Transverse colon (tissue), 4 donors: Measurements from ENCODE around the gene ABL1. TPM values are rescaled to one million over a fixed set of nuclear protein-coding genes. Genes with fewer than 3 reads are reported as not detected.

Source experiments
- DNase-seq: peaks from one replicate; pipeline ENCODE4 v3.0.0-alpha.2; 2019
- H3K27ac ChIP-seq, 4 donors: fragments of 200-600 bp; sonication (generic); 2 replicates each; pipeline ENCODE4 v1.5.1; 2016 to 2018; ENCODE audit warnings: inconsistent platforms in 4 of 4
- H3K27me3 ChIP-seq: fragments of 200-600 bp; sonication (generic); 2 replicates; pipeline ENCODE4 v1.5.1; 2017; ENCODE audit warnings: inconsistent platforms
- H3K36me3 ChIP-seq, 4 donors: fragments of 200-600 bp; sonication (generic); 2 replicates each; pipeline ENCODE4 v1.5.1; 2017 to 2019; ENCODE audit warnings: inconsistent platforms in 4 of 4
- H3K4me1 ChIP-seq, 4 donors: fragments of 200-600 bp; sonication (generic); 2 replicates each; pipeline ENCODE4 v1.5.1; 2017 to 2020; ENCODE audit warnings: inconsistent platforms in 4 of 4
- H3K4me3 ChIP-seq, 4 donors: fragments of 200-600 bp; sonication (generic); 1 replicate in 1 of 4; 2 replicates in 3 of 4; pipeline versions ENCODE4 v1.5.1 to v1.6.1; 2017 to 2019; ENCODE audit warnings: inconsistent platforms in 4 of 4
- H3K9me3 ChIP-seq, 2 donors: fragments of 200-600 bp; sonication (generic); 2 replicates each; pipeline ENCODE4 v1.5.1; 2017 to 2019; ENCODE audit warnings: inconsistent platforms in 2 of 2
- EP300 ChIP-seq: sonication (generic); formaldehyde crosslinking; IDR thresholded peaks from one replicate; pipeline ENCODE4 v1.6.1; 2017; ENCODE audit warnings: antibody characterized with exemption, low read depth
- POLR2A ChIP-seq: fragments of 450-650 bp; IDR thresholded peaks from one replicate; pipeline ENCODE4 v1.6.1; 2016; ENCODE audit warnings: antibody characterized with exemption, mild to moderate bottlenecking, moderate library complexity
- POLR2AphosphoS5 ChIP-seq, 3 donors: sonication (generic); formaldehyde crosslinking; IDR thresholded peaks; one replicate each; pipeline ENCODE4 v1.6.1; 2016; ENCODE audit warnings: antibody characterized with exemption in 3 of 3
- WGBS, 2 donors: methylation state at CpG; one replicate each; pipeline ENCODE4 v1.1.5; 2018; ENCODE audit warnings: low coverage in 1 of 2; 5-methylcytosine and 5-hydroxymethylcytosine counted together
- in situ Hi-C, 4 donors: fragments of 200-750 bp; cut with MboI; loops; one replicate each; pipeline versions ENCODE4 v1.15.0 to v1.15.1; 2017; ENCODE audit warnings: low sequenced_read_pairs in 3 of 4, low pct_ligation_motif_present in 1 of 4, low pct_unique_long_range_greater_than_20kb in 1 of 4
- intact Hi-C: fragments of 100-400 bp; cut with DNase I; formaldehyde crosslinking; loops from one replicate; pipeline ENCODE4 v1.15.1; 2023; ENCODE audit warnings: low total_unique reads
- total RNA-seq, 4 donors: library from RNA; depleted of rRNA; stranded (reverse); fragments of >200 nt; gene quantifications; one replicate each; pipeline ENCODE4 v1.1.0, GENCODE V29; 2016
- TF ChIP-seq, protein P1 (sequence below), 5 experiments: fragments of 200-600 bp in 3 of 5; fragments of 450-650 bp in 2 of 5; sonication (generic) in 3 of 5; IDR thresholded peaks; 1 replicate in 2 of 5; 2 replicates in 3 of 5; pipeline ENCODE4 v1.5.1; 2016 to 2017; ENCODE audit warnings: antibody characterized with exemption in 5 of 5, inconsistent platforms in 3 of 5, mild to moderate bottlenecking in 2 of 5, moderate library complexity in 1 of 5

The ABL1 gene
- total RNA-seq, 4 donors from 2014 or later: 66.9 to 97.1 (median 81.8) TPM

DNA sequence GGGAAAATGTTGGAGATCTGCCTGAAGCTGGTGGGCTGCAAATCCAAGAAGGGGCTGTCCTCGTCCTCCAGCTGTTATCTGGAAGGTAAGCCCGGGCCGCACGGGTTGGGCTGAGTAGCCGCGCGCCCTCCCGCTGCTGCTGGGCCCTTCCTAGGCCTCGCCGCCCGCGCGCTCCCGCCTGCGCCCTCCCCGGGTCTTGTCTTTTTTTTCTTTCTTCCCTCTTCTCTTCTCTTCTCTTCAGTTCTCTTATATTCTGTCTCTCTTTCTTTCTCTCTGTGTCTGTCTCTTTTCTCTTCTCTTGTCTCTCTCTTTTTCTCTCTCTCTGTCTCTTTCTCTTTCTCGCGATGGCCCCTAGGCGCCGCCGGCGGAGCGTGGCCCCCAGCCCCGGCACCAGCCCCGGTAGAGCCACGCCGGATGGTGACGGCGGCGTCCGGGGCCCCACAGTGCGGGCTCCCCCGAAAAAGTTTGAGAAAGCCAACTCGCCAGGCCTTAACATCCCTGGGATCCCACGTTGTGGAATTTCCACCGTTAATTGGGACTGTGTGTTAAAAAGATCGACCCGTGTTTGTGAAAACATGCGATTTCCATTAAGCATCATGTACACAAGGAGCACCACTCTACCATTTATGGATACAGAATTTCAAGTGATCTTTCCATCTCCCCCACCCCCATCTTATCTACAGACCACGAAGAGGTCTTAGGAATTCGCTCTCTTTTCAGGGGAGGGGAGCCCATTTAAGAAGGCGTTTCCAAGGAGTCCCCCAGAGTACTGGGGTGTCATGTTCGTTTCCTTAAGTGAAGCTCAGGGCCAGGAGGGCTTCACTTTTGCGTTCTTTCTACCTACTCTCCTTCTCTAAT is 616 bp downstream of the ABL1 start:
- Histone ChIP-seq H3K27ac (peak overlapping the region; percentile 94 to 99 (median 97)), H3K4me3 (peak overlapping the region; percentile 54 to 76 (median 65)), H3K4me1 (peaks cover 9 to 63% (median 47%) of the 10 kb centered on the region in 4 donors), H3K9me3 (no peaks in the 10 kb centered on the region), H3K27me3 (no peaks in the 10 kb centered on the region), H3K36me3 (no peaks in the 10 kb centered on the region)
- WGBS, 2 donors: 2 to 9% methylated on average over 16 to 44 of the region's 44 CpGs
- peak; percentile 40 for DNase-seq
- TF ChIP-seq, protein P1, sequence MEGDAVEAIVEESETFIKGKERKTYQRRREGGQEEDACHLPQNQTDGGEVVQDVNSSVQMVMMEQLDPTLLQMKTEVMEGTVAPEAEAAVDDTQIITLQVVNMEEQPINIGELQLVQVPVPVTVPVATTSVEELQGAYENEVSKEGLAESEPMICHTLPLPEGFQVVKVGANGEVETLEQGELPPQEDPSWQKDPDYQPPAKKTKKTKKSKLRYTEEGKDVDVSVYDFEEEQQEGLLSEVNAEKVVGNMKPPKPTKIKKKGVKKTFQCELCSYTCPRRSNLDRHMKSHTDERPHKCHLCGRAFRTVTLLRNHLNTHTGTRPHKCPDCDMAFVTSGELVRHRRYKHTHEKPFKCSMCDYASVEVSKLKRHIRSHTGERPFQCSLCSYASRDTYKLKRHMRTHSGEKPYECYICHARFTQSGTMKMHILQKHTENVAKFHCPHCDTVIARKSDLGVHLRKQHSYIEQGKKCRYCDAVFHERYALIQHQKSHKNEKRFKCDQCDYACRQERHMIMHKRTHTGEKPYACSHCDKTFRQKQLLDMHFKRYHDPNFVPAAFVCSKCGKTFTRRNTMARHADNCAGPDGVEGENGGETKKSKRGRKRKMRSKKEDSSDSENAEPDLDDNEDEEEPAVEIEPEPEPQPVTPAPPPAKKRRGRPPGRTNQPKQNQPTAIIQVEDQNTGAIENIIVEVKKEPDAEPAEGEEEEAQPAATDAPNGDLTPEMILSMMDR (IDR thresholded peaks at IDR 0.05): peak in 1 of 5 experiments; percentile 21
- TF ChIP-seq POLR2A: no peak
- TF ChIP-seq POLR2AphosphoS5 (IDR thresholded peaks at IDR 0.05): no peak
- TF ChIP-seq EP300: no peak
- in situ Hi-C loops (no loop called here), intact Hi-C loops (no loop called here)

DNA sequence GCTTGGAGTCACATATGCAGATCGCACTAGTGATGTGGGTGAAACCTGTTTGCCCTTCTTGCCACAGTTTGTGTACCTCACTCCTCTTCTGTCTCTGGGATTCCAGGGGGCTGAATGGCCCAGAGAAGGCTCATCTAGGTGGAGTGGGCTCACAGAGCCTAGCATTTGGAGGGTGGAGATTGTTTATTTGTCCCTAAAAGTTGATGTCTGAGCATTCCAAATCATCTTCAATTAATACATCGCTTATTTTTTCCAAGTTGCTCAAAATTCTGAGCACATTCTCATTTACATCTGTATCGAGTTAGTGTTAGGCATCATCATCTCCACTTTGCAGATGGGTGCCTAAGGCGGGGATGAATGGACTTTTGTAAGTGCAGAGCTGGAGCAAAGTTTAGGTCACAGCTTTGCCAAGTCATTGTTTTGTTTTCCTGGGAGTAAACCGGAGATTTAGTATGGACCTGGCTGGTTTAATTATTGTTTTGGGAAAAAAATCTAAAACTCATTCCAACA is 2.0 kb downstream of the ABL1 start:
- Histone ChIP-seq H3K27me3 (no peaks in the 10 kb centered on the region), H3K4me1 (peaks cover 14 to 75% (median 55%) of the 10 kb centered on the region in 4 donors), H3K36me3 (no peaks in the 10 kb centered on the region), H3K4me3 (peak overlapping the region; percentile 23 to 70 (median 57)), H3K27ac (peak overlapping the region; percentile 94 to 99 (median 97)), H3K9me3 (no peaks in the 10 kb centered on the region)
- TF ChIP-seq POLR2AphosphoS5 (IDR thresholded peaks at IDR 0.05) (peak in 1 of 3 donors; percentile 42), POLR2A (no peak), EP300 (no peak)
- TF ChIP-seq, protein P1 (IDR thresholded peaks at IDR 0.05): no peak
- no peak for DNase-seq
- in situ Hi-C loops: no loop called here
- 29 to 43% methylated on average over 1 to 5 of the region's 5 CpGs for WGBS, 2 donors
- intact Hi-C loops: no loop called here

DNA sequence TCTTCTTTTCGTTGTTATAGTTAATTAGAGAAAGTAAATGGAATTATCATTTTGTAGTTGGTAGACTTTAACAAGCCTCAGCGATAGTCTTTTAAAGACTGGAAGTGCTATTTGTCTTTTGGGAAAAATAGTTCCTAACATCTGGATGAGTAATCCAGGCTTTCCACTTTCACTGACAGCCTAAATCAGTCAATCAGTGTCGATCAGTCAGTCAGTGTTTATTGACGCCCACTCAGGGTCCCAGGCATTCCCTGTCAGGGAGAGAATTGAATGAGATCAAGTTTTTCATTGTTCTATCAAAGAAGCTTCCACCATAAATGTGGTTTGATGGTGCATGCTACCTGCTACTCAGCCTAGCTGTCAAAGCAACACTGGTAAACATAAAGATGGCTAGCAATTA is 2.6 kb downstream of the ABL1 start:
- TF ChIP-seq POLR2AphosphoS5 (IDR thresholded peaks at IDR 0.05) (no peak), EP300 (no peak)
- intact Hi-C loops (no loop called here), in situ Hi-C loops (no loop called here)
- Histone ChIP-seq H3K9me3 (no peaks in the 10 kb centered on the region), H3K4me3 (peak overlapping the region in 3 of 4 donors; percentile 54 to 70 (median 60)), H3K4me1 (peaks cover 18 to 81% (median 60%) of the 10 kb centered on the region in 4 donors), H3K27ac (peak overlapping the region; percentile 94 to 99 (median 97)), H3K27me3 (no peaks in the 10 kb centered on the region), H3K36me3 (no peaks in the 10 kb centered on the region)
- no peak for DNase-seq
- WGBS, 2 donors: 35 to 36% methylated on average over 4 of the region's 4 CpGs

DNA sequence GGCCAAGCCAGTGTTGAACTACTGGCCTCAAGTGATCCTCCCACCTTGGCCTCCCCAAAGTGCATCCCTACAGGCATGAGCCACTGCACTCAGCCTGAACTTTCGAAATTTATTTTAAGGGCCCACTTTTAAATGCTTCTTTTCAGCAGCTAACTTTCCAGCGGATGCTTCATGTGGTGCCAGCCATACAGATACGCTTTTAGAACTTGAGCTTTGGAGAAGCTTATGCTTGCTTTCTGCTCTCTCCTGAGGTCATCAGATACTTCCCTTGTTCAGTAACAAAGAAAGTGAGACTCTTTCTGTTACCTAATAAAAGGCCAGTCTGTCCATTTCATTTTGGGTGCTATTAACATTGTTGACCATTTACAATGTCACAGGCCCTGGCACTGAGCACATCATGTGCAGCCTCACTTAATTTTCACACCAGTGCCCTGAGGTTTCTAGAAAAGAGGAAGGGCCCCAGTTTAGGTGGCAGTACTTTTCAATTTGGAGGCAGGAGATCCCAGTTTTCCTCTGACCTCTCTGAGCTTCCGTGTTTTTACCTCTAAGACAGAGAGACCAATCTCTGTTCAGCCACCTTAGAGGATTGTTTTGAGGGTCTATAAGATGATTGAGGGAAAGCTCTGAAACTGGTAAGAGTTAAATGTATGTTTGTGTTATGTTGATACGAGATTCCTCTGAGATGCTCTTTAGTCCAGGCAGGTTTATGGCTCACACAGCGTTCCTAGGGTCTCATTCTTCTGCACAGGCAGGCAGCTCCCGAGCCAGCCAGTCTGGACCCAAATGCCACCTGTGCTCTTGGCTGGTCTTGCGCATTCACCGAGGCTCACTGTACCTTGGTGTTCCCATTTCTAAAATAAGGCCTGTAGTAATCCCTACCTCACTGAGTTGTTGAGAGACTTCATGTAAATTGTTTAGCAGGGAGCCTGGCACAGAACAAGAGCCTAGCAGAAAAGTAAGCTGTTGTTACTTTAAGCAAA is 4.4 kb downstream of the ABL1 start:
- peak overlapping the region; percentile 94 to 99 (median 97) for H3K27ac ChIP-seq
- peaks cover 19 to 83% (median 65%) of the 10 kb centered on the region in 4 donors for H3K4me1 ChIP-seq
- H3K27me3 ChIP-seq: no peaks in the 10 kb centered on the region
- peak overlapping the region in 2 of 4 donors; percentile 4 to 70 for H3K4me3 ChIP-seq
- no peak for TF ChIP-seq POLR2AphosphoS5 (IDR thresholded peaks at IDR 0.05)
- no peak for TF ChIP-seq EP300
- TF ChIP-seq POLR2A: no peak
- TF ChIP-seq, protein P1 (IDR thresholded peaks at IDR 0.05): no peak
- intact Hi-C loops (no loop called here), in situ Hi-C loops (no loop called here)
- H3K9me3 ChIP-seq: no peaks in the 10 kb centered on the region
- WGBS, 2 donors: 55 to 73% methylated on average over 4 to 9 of the region's 9 CpGs
- no peaks in the 10 kb centered on the region for H3K36me3 ChIP-seq
- DNase-seq: no peak
